Right lobe of liver (tissue), 6 donors: ENCODE results near the gene PPDPF. TPM values are rescaled to one million over a fixed set of nuclear protein-coding genes. Genes with fewer than 3 reads are reported as not detected.
A peak's percentile ranks its signal among the peaks of the same experiment; 100 is the strongest.

Source experiments
- ATAC-seq, 4 donors: fragments of 200-7000 bp; cut with Tn5 transposase; one replicate each; pipeline ENCODE4 v1.9.1; 2020; ENCODE audit warnings: mild to moderate bottlenecking in 4 of 4, moderate library complexity in 4 of 4
- DNase-seq, 3 donors: peaks; one replicate each; pipeline ENCODE4 v3.0.0-alpha.2; 2020
- H3K27ac ChIP-seq, 3 donors: fragments of 200-600 bp; one replicate each; pipeline ENCODE4 v1.8.0; 2022
- H3K27me3 ChIP-seq, 2 donors: fragments of 200-600 bp; one replicate each; pipeline ENCODE4 v1.8.0; 2022
- H3K36me3 ChIP-seq, 4 donors: fragments of 200-600 bp; sonication (generic) in 1 of 4; one replicate each; pipeline versions ENCODE4 v1.5.1 to v1.8.0; 2017 to 2022; ENCODE audit warnings: control low read depth in 1 of 4
- H3K4me1 ChIP-seq, 4 donors: fragments of 200-600 bp; sonication (generic) in 1 of 4; one replicate each; pipeline versions ENCODE4 v1.5.1 to v1.8.0; 2017 to 2022; ENCODE audit warnings: control low read depth in 1 of 4
- H3K4me3 ChIP-seq, 3 donors: fragments of 200-600 bp; one replicate each; pipeline ENCODE4 v1.8.0; 2022
- H3K9me3 ChIP-seq, 4 donors: fragments of 200-600 bp; sonication (generic) in 1 of 4; one replicate each; pipeline versions ENCODE4 v1.5.1 to v1.8.0; 2017 to 2022; ENCODE audit warnings: control low read depth in 1 of 4
- CTCF ChIP-seq, 4 donors: fragments of 200-600 bp in 3 of 4; fragments of 450-650 bp in 1 of 4; IDR thresholded peaks; one replicate each; pipeline versions ENCODE4 v1.5.1 to v1.8.0; 2016 to 2022; ENCODE audit warnings: antibody characterized with exemption in 4 of 4, mild to moderate bottlenecking in 2 of 4
- POLR2A ChIP-seq: fragments of 450-650 bp; IDR thresholded peaks from one replicate; pipeline ENCODE4 v1.6.1; 2017; ENCODE audit warnings: antibody characterized with exemption, mild to moderate bottlenecking
- WGBS: methylation state at CpG from one replicate; pipeline ENCODE4 v1.1.6; 2018; ENCODE audit warnings: low coverage, low lambda C conversion rate; ENCODE audit not compliant: insufficient coverage; ENCODE audit errors: missing lambda C conversion rate; 5-methylcytosine and 5-hydroxymethylcytosine counted together
- intact Hi-C, 2 donors: fragments of 100-400 bp; cut with DNase I; formaldehyde crosslinking; loops; one replicate each; pipeline versions ENCODE4 v1.11.2 to v1.14.1; 2022
- total RNA-seq, 6 experiments: library from RNA; depleted of rRNA in 2 of 6; stranded (reverse); fragments of >200 nt in 2 of 6; fragmentation: NEBNext Ultra II Directional in 3 of 6; extraction: Animal tissue kit (Norgen Biotek cat#: 25700) in 3 of 6; gene quantifications; one replicate each; pipeline versions ENCODE4 v1.1.0 to v1.2.4, GENCODE V29; 2016 to 2023
- donor health status: DM: no; HTN: yes; CAD: no.
- donor health status: DM: no; HTN: no; CAD: no.
- donor health status: DM: no; HTN: no; CAD: no.
- donor health status: DM: no; HTN: yes; CAD: no.
- donor health status: DM: no; HTN: yes; CAD: no.

Gene PPDPF
- total RNA-seq, 6 experiments from 2014 or later: 50.2 to 99.4 (median 76.7) TPM

- Histone ChIP-seq H3K9me3 (no peaks in the 10 kb centered on the region), H3K4me3 (no peak overlapping the region), H3K4me1 (no peaks in the 10 kb centered on the region), H3K27me3 (no peaks in the 10 kb centered on the region), H3K36me3 (peaks cover 0 to 23% (median 8%) of the 10 kb centered on the region in 4 donors), H3K27ac (no peak overlapping the region)
- intact Hi-C loops: no loop called here
- no peak for TF ChIP-seq CTCF (IDR thresholded peaks at IDR 0.05)
- TF ChIP-seq POLR2A: no peak
- 84% methylated on average over 10 of the region's 46 CpGs for WGBS
- ATAC-seq: peak in 1 of 4 donors; percentile 2
- DNase-seq: no peak
These were observed 46.0 kb downstream of the PPDPF start for GRCh38 chr20:63566395-63567135.

GRCh38 chr20:63567136-63567385 lies 46.5 kb downstream of the PPDPF start:
- H3K36me3 ChIP-seq: peaks cover 0 to 20% (median 8%) of the 10 kb centered on the region in 4 donors
- DNase-seq (no peak), ATAC-seq (peak in 1 of 4 donors; percentile 2)
- no peak for TF ChIP-seq CTCF (IDR thresholded peaks at IDR 0.05)
- no peak for TF ChIP-seq POLR2A
- WGBS: 80% methylated on average over 1 of the region's 22 CpGs
- H3K27me3 ChIP-seq: no peaks in the 10 kb centered on the region
- intact Hi-C loops: no loop called here
- no peaks in the 10 kb centered on the region for H3K9me3 ChIP-seq
- H3K4me1 ChIP-seq: no peaks in the 10 kb centered on the region
- H3K4me3 ChIP-seq: no peak overlapping the region
- H3K27ac ChIP-seq: no peak overlapping the region

GRCh38 chr20:63567386-63568169 lies 47.0 kb downstream of the PPDPF start:
- ATAC-seq: peak; percentile 20 to 64 (median 47)
- TF ChIP-seq POLR2A (no peak), CTCF (IDR thresholded peaks at IDR 0.05) (no peak)
- peak in 1 of 3 donors; percentile 60 for DNase-seq
- Histone ChIP-seq H3K9me3 (no peaks in the 10 kb centered on the region), H3K27me3 (no peaks in the 10 kb centered on the region), H3K27ac (peak overlapping the region in 1 of 3 donors; percentile 29), H3K4me1 (no peaks in the 10 kb centered on the region), H3K36me3 (peaks cover 0 to 15% (median 6%) of the 10 kb centered on the region in 4 donors), H3K4me3 (no peak overlapping the region)
- WGBS: 63% methylated on average over 12 of the region's 37 CpGs
- intact Hi-C loops: no loop called here

GRCh38 chr20:63568170-63568981 lies 47.8 kb downstream of the PPDPF start:
- Histone ChIP-seq H3K9me3 (no peaks in the 10 kb centered on the region), H3K27me3 (no peaks in the 10 kb centered on the region), H3K4me3 (no peak overlapping the region), H3K36me3 (peaks cover 0 to 10% (median 3%) of the 10 kb centered on the region in 4 donors), H3K4me1 (no peaks in the 10 kb centered on the region), H3K27ac (no peak overlapping the region)
- intact Hi-C loops: no loop called here
- WGBS: 65% methylated on average over 7 of the region's 43 CpGs
- ATAC-seq: peak in 1 of 4 donors; percentile 9
- no peak for TF ChIP-seq POLR2A
- no peak for TF ChIP-seq CTCF (IDR thresholded peaks at IDR 0.05)
- no peak for DNase-seq
